Prostate gland (tissue), 2 donors: ENCODE data around the gene RBM19. TPM values are rescaled to one million over a fixed set of nuclear protein-coding genes. Genes with fewer than 3 reads are reported as not detected.

ENCODE experiments used
- DNase-seq: peaks from one replicate; pipeline ENCODE4 v3.0.0-alpha.2; 2019; ENCODE audit warnings: low spot score
- H3K27ac ChIP-seq, 2 donors: fragments of 200-600 bp; sonication (generic); 2 replicates each; pipeline ENCODE4 v1.5.1; 2017 to 2019
- H3K27me3 ChIP-seq: fragments of 200-600 bp; sonication (generic); replicated peaks from 2 replicates; pipeline ENCODE4 v1.5.1; 2019; ENCODE audit not compliant: insufficient read depth
- H3K36me3 ChIP-seq, 2 donors: fragments of 200-600 bp; sonication (generic); 1 replicate in 1 of 2; 2 replicates in 1 of 2; pipeline versions ENCODE4 v1.5.1 to v1.8.1; 2017 to 2019
- H3K4me1 ChIP-seq: fragments of 200-600 bp; sonication (generic); replicated peaks from 2 replicates; pipeline ENCODE4 v1.5.1; 2019
- H3K4me3 ChIP-seq, 2 donors: fragments of 200-600 bp; sonication (generic); 2 replicates each; pipeline ENCODE4 v1.5.1; 2017 to 2019
- H3K9me3 ChIP-seq: fragments of 200-600 bp; sonication (generic); 2 replicates; pipeline ENCODE4 v1.5.1; 2017
- POLR2A ChIP-seq: fragments of 450-650 bp; IDR thresholded peaks from one replicate; pipeline ENCODE4 v1.6.1; 2016; ENCODE audit warnings: antibody characterized with exemption, mild to moderate bottlenecking
- POLR2AphosphoS5 ChIP-seq: sonication (generic); formaldehyde crosslinking; IDR thresholded peaks from one replicate; pipeline ENCODE4 v1.6.1; 2017; ENCODE audit warnings: antibody characterized with exemption
- WGBS: methylation state at CpG from one replicate; pipeline ENCODE4 v1.1.5; 2018; 5-methylcytosine and 5-hydroxymethylcytosine counted together
- intact Hi-C: fragments of 100-400 bp; cut with DNase I; formaldehyde crosslinking; loops from one replicate; pipeline ENCODE4 v1.14.2; 2022
- total RNA-seq, 2 donors: library from RNA; depleted of rRNA; stranded (reverse); fragments of >200 nt; gene quantifications; one replicate each; pipeline ENCODE4 v1.1.0, GENCODE V29; 2016
- TF ChIP-seq, protein P1 (sequence below), 4 experiments: fragments of 200-600 bp in 2 of 4; fragments of 450-650 bp in 2 of 4; sonication (generic) in 2 of 4; IDR thresholded peaks; 1 replicate in 3 of 4; 2 replicates in 1 of 4; pipeline ENCODE4 v1.5.1; 2016 to 2019; ENCODE audit warnings: antibody characterized with exemption in 4 of 4, mild to moderate bottlenecking in 2 of 4, moderate library complexity in 2 of 4

RBM19 gene
- total RNA-seq, 2 donors from 2014 or later = 27.2 to 49.9 TPM

DNA sequence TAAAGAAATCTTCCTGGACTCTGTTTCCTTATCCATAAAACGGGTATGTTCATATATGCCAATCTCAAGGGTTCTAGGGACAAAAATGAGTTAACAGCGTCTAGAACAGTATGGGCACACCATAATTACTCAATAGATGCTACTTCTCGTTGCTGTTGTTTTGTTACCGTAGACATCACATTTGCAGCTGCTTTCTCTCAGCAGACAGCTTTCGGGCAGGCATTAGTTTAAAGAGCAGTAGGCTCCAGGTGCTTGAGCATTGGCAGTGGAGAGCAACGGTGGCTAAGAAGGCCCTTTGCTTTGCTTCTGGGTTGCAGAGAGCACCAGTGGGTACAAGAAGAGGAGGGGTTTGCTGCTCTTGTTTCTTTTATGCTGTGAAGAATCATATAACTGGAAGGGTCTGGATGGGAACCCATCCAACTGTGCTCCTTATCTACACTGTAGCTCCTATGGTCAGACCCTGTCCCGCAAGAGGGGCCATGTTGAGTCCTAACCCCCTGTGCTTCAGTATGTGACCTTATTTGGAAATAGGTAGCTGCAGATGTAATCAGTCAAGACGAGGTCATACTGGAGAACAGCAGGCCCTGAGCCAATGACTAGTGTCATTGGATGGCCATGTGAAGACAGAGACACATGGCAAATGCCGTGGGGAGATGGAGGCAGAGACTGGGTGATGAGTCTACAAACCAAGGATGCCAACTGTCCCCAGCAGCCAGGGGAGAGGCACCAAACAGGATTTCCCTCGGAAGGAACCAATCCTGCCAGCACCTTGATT, 120.0 kb downstream of the RBM19 start:
- intact Hi-C loops = no loop called here
- H3K36me3 ChIP-seq = peaks cover 0 to 6% of the 10 kb centered on the region in 2 donors

GRCh38 chr12:113844495-113845210, 121.5 kb downstream of the RBM19 start:
- Histone ChIP-seq H3K4me1 (no peaks in the 10 kb centered on the region), H3K27me3 (no peaks in the 10 kb centered on the region), H3K27ac (no peak overlapping the region), H3K9me3 (no peaks in the 10 kb centered on the region), H3K36me3 (peaks cover 0 to 6% of the 10 kb centered on the region in 2 donors), H3K4me3 (no peak overlapping the region)
- intact Hi-C loops = no loop called here
- no peak for DNase-seq
- TF ChIP-seq POLR2AphosphoS5 = no peak
- TF ChIP-seq, protein P1, sequence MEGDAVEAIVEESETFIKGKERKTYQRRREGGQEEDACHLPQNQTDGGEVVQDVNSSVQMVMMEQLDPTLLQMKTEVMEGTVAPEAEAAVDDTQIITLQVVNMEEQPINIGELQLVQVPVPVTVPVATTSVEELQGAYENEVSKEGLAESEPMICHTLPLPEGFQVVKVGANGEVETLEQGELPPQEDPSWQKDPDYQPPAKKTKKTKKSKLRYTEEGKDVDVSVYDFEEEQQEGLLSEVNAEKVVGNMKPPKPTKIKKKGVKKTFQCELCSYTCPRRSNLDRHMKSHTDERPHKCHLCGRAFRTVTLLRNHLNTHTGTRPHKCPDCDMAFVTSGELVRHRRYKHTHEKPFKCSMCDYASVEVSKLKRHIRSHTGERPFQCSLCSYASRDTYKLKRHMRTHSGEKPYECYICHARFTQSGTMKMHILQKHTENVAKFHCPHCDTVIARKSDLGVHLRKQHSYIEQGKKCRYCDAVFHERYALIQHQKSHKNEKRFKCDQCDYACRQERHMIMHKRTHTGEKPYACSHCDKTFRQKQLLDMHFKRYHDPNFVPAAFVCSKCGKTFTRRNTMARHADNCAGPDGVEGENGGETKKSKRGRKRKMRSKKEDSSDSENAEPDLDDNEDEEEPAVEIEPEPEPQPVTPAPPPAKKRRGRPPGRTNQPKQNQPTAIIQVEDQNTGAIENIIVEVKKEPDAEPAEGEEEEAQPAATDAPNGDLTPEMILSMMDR (IDR thresholded peaks at IDR 0.05) = no peak
- no peak for TF ChIP-seq POLR2A
- 92% methylated on average over 31 of the region's 31 CpGs for WGBS

More for the DNA sequence above, 120.0 kb downstream of the RBM19 start:
- H3K4me1 ChIP-seq = no peaks in the 10 kb centered on the region
- no peak overlapping the region for H3K27ac ChIP-seq
- WGBS = 83% methylated on average over 10 of the region's 10 CpGs
- H3K9me3 ChIP-seq = no peaks in the 10 kb centered on the region
- no peak overlapping the region for H3K4me3 ChIP-seq
- TF ChIP-seq, protein P1 (IDR thresholded peaks at IDR 0.05) = no peak
- TF ChIP-seq POLR2A (no peak), POLR2AphosphoS5 (no peak)
- no peak for DNase-seq
- H3K27me3 ChIP-seq = no peaks in the 10 kb centered on the region

- H3K36me3 ChIP-seq = peaks cover 0 to 6% of the 10 kb centered on the region in 2 donors
- intact Hi-C loops = no loop called here
- H3K4me1 ChIP-seq = no peaks in the 10 kb centered on the region
- TF ChIP-seq, protein P1 (IDR thresholded peaks at IDR 0.05) = no peak
- no peak overlapping the region for H3K4me3 ChIP-seq
- H3K27ac ChIP-seq = no peak overlapping the region
- DNase-seq = no peak
- WGBS = 92% methylated on average over 4 of the region's 4 CpGs
- no peaks in the 10 kb centered on the region for H3K27me3 ChIP-seq
- H3K9me3 ChIP-seq = no peaks in the 10 kb centered on the region
Measured at GRCh38 chr12:113842699-113843098, 123.4 kb downstream of the RBM19 start.

GRCh38 chr12:113841786-113842185, 124.3 kb downstream of the RBM19 start:
- DNase-seq = no peak

More at GRCh38 chr12:113841786-113842185, 124.3 kb downstream of the RBM19 start:
- intact Hi-C loops = no loop called here
- Histone ChIP-seq H3K4me1 (no peaks in the 10 kb centered on the region), H3K36me3 (peaks cover 0 to 6% of the 10 kb centered on the region in 2 donors), H3K27ac (no peak overlapping the region), H3K9me3 (no peaks in the 10 kb centered on the region), H3K4me3 (no peak overlapping the region), H3K27me3 (no peaks in the 10 kb centered on the region)
- WGBS = 92% methylated on average over 3 of the region's 3 CpGs
- TF ChIP-seq POLR2A (no peak), POLR2AphosphoS5 (no peak)
- TF ChIP-seq, protein P1 (IDR thresholded peaks at IDR 0.05) = no peak
